22Rv1 (cell line): Measurements from ENCODE around the gene GRIP2.

Experiments used
- CTCF ChIP-seq: fragments of 450-650 bp; IDR thresholded peaks from 2 replicates; pipeline ENCODE4 v1.5.1; 2017; ENCODE audit warnings: mild to moderate bottlenecking
- ZFX ChIP-seq: fragments of 450-650 bp; IDR thresholded peaks from 2 replicates; pipeline ENCODE4 v1.6.1; 2017; ENCODE audit warnings: antibody characterized with exemption, borderline replicate concordance

DNA sequence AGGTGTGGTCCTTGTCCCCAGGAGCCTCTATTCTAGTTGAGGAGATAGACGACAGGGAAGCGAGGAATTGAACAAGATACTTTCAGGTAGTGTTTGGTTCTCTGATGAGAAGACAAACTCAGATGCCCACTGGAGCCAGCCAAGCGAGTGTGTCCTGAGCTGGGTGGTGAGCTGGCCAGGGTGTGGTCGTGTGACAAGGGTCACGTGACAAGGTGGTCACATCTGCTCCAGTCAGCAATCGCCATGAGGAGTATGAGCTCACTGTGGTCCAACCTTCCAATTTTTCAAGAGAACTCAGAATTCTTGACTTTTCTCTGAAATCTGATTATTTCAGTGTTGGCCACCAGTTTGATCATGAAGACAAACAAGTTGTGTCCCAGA, 98.2 kb downstream of the GRIP2 start:
- TF ChIP-seq CTCF (no peak), ZFX (no peak)
